B cell (primary cell): Measurements from ENCODE around the gene MNT. TPM values are rescaled to one million over a fixed set of nuclear protein-coding genes. Genes with fewer than 3 reads are reported as not detected.

Source experiments
- ATAC-seq: fragments of 200-7000 bp; cut with Tn5 transposase; one replicate; pipeline ENCODE4 v1.10.0; 2021; ENCODE audit warnings: low read depth, mild to moderate bottlenecking, moderate number of reproducible peaks, moderate library complexity
- CTCF ChIA-PET: fragments of 350-600 bp; sonication (Branson Sonifier 250); formaldehyde crosslinking; loops from one replicate; lab custom pipeline; 2021; ENCODE audit warnings: antibody characterized with exemption, inconsistent platforms; lab: Charles Lee
- POLR2A ChIA-PET: fragments of 350-600 bp; sonication (Branson Sonifier 250); formaldehyde crosslinking; loops from one replicate; lab custom pipeline; 2021; ENCODE audit warnings: antibody characterized with exemption; lab: Charles Lee
- DNase-seq: peaks from one replicate; pipeline ENCODE4 v3.0.0; 2013
- H2AFZ ChIP-seq: 2 replicates; pipeline ENCODE4 v1.6.1; 2012; ENCODE audit warnings: mild to moderate bottlenecking, low read depth, low read length; ENCODE audit not compliant: insufficient read depth, poor library complexity, severe bottlenecking
- H3K27ac ChIP-seq, 2 donors: 1 replicate in 1 of 2; 2 replicates in 1 of 2; pipeline ENCODE4 v1.5.1; 2012 to 2013; ENCODE audit warnings: low read length in 2 of 2, mild to moderate bottlenecking in 2 of 2, moderate library complexity in 1 of 2
- H3K27me3 ChIP-seq, 4 experiments: fragments of 200-600 bp in 1 of 4; sonication (generic) in 1 of 4; replicated peaks in 1 of 4; 1 replicate in 2 of 4; 2 replicates in 2 of 4; pipeline versions ENCODE4 v1.6.1 to v1.7.0; 2013 to 2016; ENCODE audit warnings: low read length in 3 of 4, mild to moderate bottlenecking in 2 of 4, mixed read lengths in 1 of 4, moderate library complexity in 1 of 4; ENCODE audit not compliant: insufficient read depth in 4 of 4, control insufficient read depth in 3 of 4; ENCODE audit errors: control extremely low read depth in 1 of 4
- H3K36me3 ChIP-seq, 2 experiments: replicated peaks in 1 of 2; 1 replicate in 1 of 2; 2 replicates in 1 of 2; pipeline versions ENCODE4 v1.6.1 to v1.7.1; 2013; ENCODE audit warnings: low read length in 1 of 2; ENCODE audit not compliant: insufficient read depth in 2 of 2, control insufficient read depth in 1 of 2; ENCODE audit errors: control extremely low read depth in 1 of 2, extremely low read depth in 1 of 2
- H3K4me1 ChIP-seq, 2 donors: fragments of 200-600 bp in 1 of 2; sonication (generic) in 1 of 2; 1 replicate in 1 of 2; 2 replicates in 1 of 2; pipeline versions ENCODE4 v1.5.1 to v1.6.1; 2013 to 2017; ENCODE audit warnings: low read length in 2 of 2; ENCODE audit not compliant: control insufficient read depth in 2 of 2, insufficient read depth in 2 of 2
- H3K4me2 ChIP-seq: replicated peaks from 2 replicates; pipeline ENCODE3; 2012; ENCODE audit warnings: mild to moderate bottlenecking, low read depth, low read length; ENCODE audit not compliant: poor library complexity, severe bottlenecking
- H3K4me3 ChIP-seq, 5 experiments: fragments of 200-600 bp in 1 of 5; sonication (generic) in 1 of 5; 1 replicate in 3 of 5; 2 replicates in 2 of 5; pipeline versions ENCODE4 v1.5.1 to v1.7.0; 2011 to 2016; ENCODE audit warnings: low read length in 4 of 5, mild to moderate bottlenecking in 4 of 5, low read depth in 2 of 5, control low read depth in 1 of 5, moderate library complexity in 1 of 5; ENCODE audit not compliant: insufficient read depth in 1 of 5; ENCODE audit errors: control extremely low read depth in 1 of 5, extremely low read depth in 1 of 5
- H3K79me2 ChIP-seq: fragments of 200-600 bp; sonication (generic); one replicate; pipeline ENCODE4 v1.6.0; 2016; ENCODE audit warnings: low read length; ENCODE audit not compliant: control insufficient read depth, insufficient read depth
- H3K9ac ChIP-seq: fragments of 200-600 bp; sonication (generic); 2 replicates; pipeline ENCODE4 v1.6.1; 2017; ENCODE audit warnings: mild to moderate bottlenecking, low read length, moderate library complexity
- H3K9me3 ChIP-seq, 3 donors: one replicate each; pipeline versions ENCODE4 v1.6.1 to v1.7.1; 2013; ENCODE audit warnings: low read length in 2 of 3; ENCODE audit not compliant: control insufficient read depth in 2 of 3, insufficient read depth in 1 of 3; ENCODE audit errors: control extremely low read depth in 1 of 3
- H4K20me1 ChIP-seq: 2 replicates; pipeline ENCODE4 v1.6.0; 2012; ENCODE audit warnings: mild to moderate bottlenecking, low read length; ENCODE audit not compliant: insufficient read depth, control insufficient read depth, poor library complexity, severe bottlenecking
- H3K27ac Mint-ChIP-seq: one replicate; pipeline ENCODE4 v1.8.0; 2021; ENCODE audit warnings: mixed read lengths
- H3K27me3 Mint-ChIP-seq: one replicate; pipeline ENCODE4 v1.8.0; 2021; ENCODE audit warnings: mixed read lengths
- H3K4me1 Mint-ChIP-seq: one replicate; pipeline ENCODE4 v1.8.0; 2021; ENCODE audit warnings: mixed read lengths
- H3K4me3 Mint-ChIP-seq: one replicate; pipeline ENCODE4 v1.8.0; 2021; ENCODE audit warnings: mixed read lengths
- H3K9me3 Mint-ChIP-seq: one replicate; pipeline ENCODE4 v1.8.0; 2022; ENCODE audit warnings: mixed read lengths; ENCODE audit not compliant: insufficient read depth
- CTCF ChIP-seq: fragments of 200-600 bp; IDR thresholded peaks from one replicate; pipeline ENCODE4 v1.8.0; 2022; ENCODE audit warnings: antibody characterized with exemption, mild to moderate bottlenecking
- EZH2 ChIP-seq: IDR thresholded peaks from 2 replicates; pipeline ENCODE4 v1.6.1; 2012; ENCODE audit warnings: borderline replicate concordance, low read depth, mild to moderate bottlenecking, moderate library complexity, low read length; ENCODE audit not compliant: insufficient read depth, poor library complexity, severe bottlenecking
- WGBS: methylation state at CpG from one replicate; pipeline ENCODE4 v1.1.5; 2013; ENCODE audit warnings: missing lambda C conversion rate; ENCODE audit not compliant: insufficient coverage; 5-methylcytosine and 5-hydroxymethylcytosine counted together
- intact Hi-C: fragments of 100-400 bp; cut with micrococcal nuclease; formaldehyde crosslinking; loops from one replicate; pipeline ENCODE4 v1.10.0; 2022
- polyA plus RNA-seq: library from polyadenylated mRNA; depleted of rRNA; stranded (reverse); fragments of >200 nt; gene quantifications from 2 replicates; pipeline ENCODE4 v1.2.3, GENCODE V29; 2012
- total RNA-seq, 2 donors: library from RNA; stranded (reverse); fragments of 120-200 nt in 1 of 2; gene quantifications; 1 replicate in 1 of 2; 2 replicates in 1 of 2; pipeline versions ENCODE4 v1.2.3 to v1.2.4, GENCODE V29; 2013 to 2022

Gene MNT
- total and polyA plus RNA-seq, 2 donors (not counting 1 experiment from before 2014, with no cell fraction given) = 20.0 to 68.5 TPM

GRCh38 chr17:2337544-2338314, 63.1 kb downstream of the MNT start:
- peak overlapping the region; percentile 77 for H2AFZ ChIP-seq
- H3K4me1 Mint-ChIP-seq = peaks cover 24% of the 10 kb centered on the region
- H3K9ac ChIP-seq = peak overlapping the region; percentile 69
- peak overlapping the region; percentile 6 to 64 for H3K27ac ChIP-seq
- DNase-seq (peak; percentile 73), ATAC-seq (peak; percentile 48)
- no peaks in the 10 kb centered on the region for H3K9me3 ChIP-seq
- peak overlapping the region; percentile 31 to 84 (median 81) for H3K4me3 ChIP-seq
- POLR2A ChIA-PET = interaction anchor here (1.3 kb wide), 1 partner anchor 56 kb away, joined by 3 read pairs; no protein-coding TSS in a partner anchor
- H3K4me2 ChIP-seq = peak overlapping the region; percentile 98
- peaks cover 27% of the 10 kb centered on the region for H3K79me2 ChIP-seq
- peaks cover 9 to 25% of the 10 kb centered on the region in 2 donors for H3K4me1 ChIP-seq
- TF ChIP-seq EZH2 = no peak
- no peak for TF ChIP-seq CTCF
- no peaks in the 10 kb centered on the region for H3K27me3 Mint-ChIP-seq
- intact Hi-C loops = loop anchor here (2.0 to 5.0 kb wide), 3 partner anchors 55 to 375 kb away; partner anchors contain the start of gene CLUH
- H3K27ac Mint-ChIP-seq = peak overlapping the region; percentile 80
- peaks cover 0 to 25% of the 10 kb centered on the region in 2 experiments for H3K36me3 ChIP-seq
- no peaks in the 10 kb centered on the region for H3K9me3 Mint-ChIP-seq
- CTCF ChIA-PET = interaction anchor here (0.9 to 3.7 kb wide), 4 partner anchors 13 to 78 kb away, joined by 3 to 21 read pairs (median 7); no protein-coding TSS in a partner anchor
- peak overlapping the region; percentile 100 for H3K4me3 Mint-ChIP-seq
- WGBS = under 1% methylated on average over 82 of the region's 92 CpGs
- no peaks in the 10 kb centered on the region for H3K27me3 ChIP-seq
- no peaks in the 10 kb centered on the region for H4K20me1 ChIP-seq
